SK-N-SH treated with all-trans-retinoic acid at 6 μM for 48 hours (cell line): Measurements from ENCODE around the gene ACP4.
A peak's percentile ranks its signal among the peaks of the same experiment; 100 is the strongest.

Experiments used
- ATAC-seq: fragments of 200-7000 bp; cut with Tn5 transposase; 3 replicates; pipeline ENCODE4 v1.9.1; 2020; ENCODE audit warnings: mild to moderate bottlenecking, moderate library complexity
- ARNTL ChIP-seq: fragments of 450-650 bp; formaldehyde crosslinking; IDR thresholded peaks from 2 replicates; pipeline ENCODE4 v1.5.0; 2020; ENCODE audit warnings: low read depth, mild to moderate bottlenecking, moderate library complexity, borderline replicate concordance
- BACH2 ChIP-seq: fragments of 250-450 bp; sonication (Bioruptor Pico); IDR thresholded peaks from 2 replicates; pipeline ENCODE4 v1.9.0; 2021; ENCODE audit warnings: mild to moderate bottlenecking, borderline replicate concordance
- CREB5 ChIP-seq: fragments of 250-450 bp; sonication (Bioruptor Pico); IDR thresholded peaks from 2 replicates; pipeline ENCODE4 v1.5.1; 2020; ENCODE audit warnings: low read depth, mild to moderate bottlenecking, moderate library complexity
- CSDC2 ChIP-seq: fragments of 250-450 bp; sonication (Bioruptor Pico); IDR thresholded peaks from 2 replicates; pipeline ENCODE4 v1.5.0; 2020; ENCODE audit warnings: mild to moderate bottlenecking, moderate library complexity
- CSRNP3 ChIP-seq: fragments of 250-450 bp; sonication (Bioruptor Pico); IDR thresholded peaks from 2 replicates; pipeline ENCODE4 v1.5.1; 2021; ENCODE audit warnings: mild to moderate bottlenecking, moderate library complexity
- ESRRG ChIP-seq: fragments of 250-450 bp; sonication (Bioruptor Pico); IDR thresholded peaks from 2 replicates; pipeline ENCODE4 v1.6.1; 2021; ENCODE audit warnings: mild to moderate bottlenecking
- ISL1 ChIP-seq: fragments of 250-450 bp; sonication (Bioruptor Pico); IDR thresholded peaks from 2 replicates; pipeline ENCODE4 v2.1.2; 2022; ENCODE audit warnings: mild to moderate bottlenecking, moderate library complexity
- OSR1 ChIP-seq: fragments of 250-450 bp; sonication (Bioruptor Pico); IDR thresholded peaks from 2 replicates; pipeline ENCODE4 v1.8.0; 2022; ENCODE audit warnings: moderate library complexity, mild to moderate bottlenecking, inconsistent platforms
- PATZ1 ChIP-seq: fragments of 250-450 bp; sonication (Bioruptor Pico); IDR thresholded peaks from 2 replicates; pipeline ENCODE4 v1.8.0; 2020; ENCODE audit warnings: mild to moderate bottlenecking, moderate library complexity, borderline replicate concordance
- POU6F1 ChIP-seq: fragments of 250-450 bp; sonication (Bioruptor Pico); IDR thresholded peaks from 2 replicates; pipeline ENCODE4 v1.8.0; 2021; ENCODE audit warnings: low read depth, mild to moderate bottlenecking, moderate library complexity, borderline replicate concordance
- PPARA ChIP-seq: fragments of 250-450 bp; sonication (Bioruptor Pico); IDR thresholded peaks from 2 replicates; pipeline ENCODE4 v1.5.0; 2020; ENCODE audit warnings: mild to moderate bottlenecking, borderline replicate concordance
- SNAI2 ChIP-seq: fragments of 250-450 bp; sonication (Bioruptor Pico); IDR thresholded peaks from 2 replicates; pipeline ENCODE4 v1.5.0; 2020; ENCODE audit warnings: mild to moderate bottlenecking, moderate library complexity
- TCF4 ChIP-seq: fragments of 250-450 bp; sonication (Bioruptor Pico); IDR thresholded peaks from 2 replicates; pipeline ENCODE4 v1.8.0; 2021; ENCODE audit warnings: mild to moderate bottlenecking, moderate library complexity, borderline replicate concordance
- TOX ChIP-seq: fragments of 250-450 bp; sonication (Bioruptor Pico); IDR thresholded peaks from 2 replicates; pipeline ENCODE4 v1.8.0; 2021; ENCODE audit warnings: mild to moderate bottlenecking, moderate library complexity, borderline replicate concordance
- ZC3H10 ChIP-seq: fragments of 250-450 bp; sonication (Bioruptor Pico); IDR thresholded peaks from 2 replicates; pipeline ENCODE4 v1.5.1; 2021; ENCODE audit warnings: mild to moderate bottlenecking, moderate library complexity
- ZFP30 ChIP-seq: fragments of 450-650 bp; formaldehyde crosslinking; IDR thresholded peaks from 2 replicates; pipeline ENCODE4 v1.5.0; 2022; ENCODE audit warnings: mild to moderate bottlenecking, moderate library complexity
- ZNF70 ChIP-seq: fragments of 450-650 bp; formaldehyde crosslinking; IDR thresholded peaks from 2 replicates; pipeline ENCODE4 v1.5.0; 2020; ENCODE audit warnings: mild to moderate bottlenecking, moderate library complexity
- TF ChIP-seq, protein P1 (sequence below): fragments of 250-450 bp; sonication (Bioruptor Pico); IDR thresholded peaks from 2 replicates; pipeline ENCODE4 v1.5.0; 2020; ENCODE audit warnings: mild to moderate bottlenecking, moderate library complexity

ACP4 gene

GRCh38 chr19:50777261-50777660 is 13.0 kb upstream of the ACP4 start (continued):
- TF ChIP-seq POU6F1 (CRISPR knock-in tag) (no peak), ZFP30 (no peak)

DNA sequence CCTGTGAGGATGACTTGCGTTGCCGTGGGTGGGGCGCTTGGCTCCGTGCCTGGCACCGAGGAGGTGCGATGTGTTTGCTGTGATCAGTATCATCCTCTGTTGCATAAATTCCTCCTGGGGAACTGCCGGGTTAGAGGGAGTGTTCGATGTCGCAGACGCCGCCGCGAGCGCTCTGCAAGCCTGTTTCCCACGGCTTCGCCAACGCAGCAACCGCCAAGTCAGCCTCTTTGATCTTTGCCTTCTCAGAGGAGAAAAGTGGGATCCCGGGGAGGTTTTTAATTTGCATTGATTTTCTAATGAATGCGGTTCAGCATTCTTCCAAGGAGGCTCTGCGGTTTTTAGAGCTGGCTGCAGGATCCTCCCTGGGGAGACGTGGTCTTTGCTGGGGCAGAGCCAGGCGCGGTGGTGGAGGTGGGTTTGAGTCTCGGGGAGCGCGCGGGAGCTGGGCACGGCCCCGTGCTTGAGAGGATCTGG is 12.3 kb upstream of the ACP4 start:
- peak; percentile 46 for ATAC-seq
- TF ChIP-seq PATZ1 (CRISPR knock-in tag) = no peak
- TF ChIP-seq PPARA (CRISPR knock-in tag) = no peak
- TF ChIP-seq, protein P1, sequence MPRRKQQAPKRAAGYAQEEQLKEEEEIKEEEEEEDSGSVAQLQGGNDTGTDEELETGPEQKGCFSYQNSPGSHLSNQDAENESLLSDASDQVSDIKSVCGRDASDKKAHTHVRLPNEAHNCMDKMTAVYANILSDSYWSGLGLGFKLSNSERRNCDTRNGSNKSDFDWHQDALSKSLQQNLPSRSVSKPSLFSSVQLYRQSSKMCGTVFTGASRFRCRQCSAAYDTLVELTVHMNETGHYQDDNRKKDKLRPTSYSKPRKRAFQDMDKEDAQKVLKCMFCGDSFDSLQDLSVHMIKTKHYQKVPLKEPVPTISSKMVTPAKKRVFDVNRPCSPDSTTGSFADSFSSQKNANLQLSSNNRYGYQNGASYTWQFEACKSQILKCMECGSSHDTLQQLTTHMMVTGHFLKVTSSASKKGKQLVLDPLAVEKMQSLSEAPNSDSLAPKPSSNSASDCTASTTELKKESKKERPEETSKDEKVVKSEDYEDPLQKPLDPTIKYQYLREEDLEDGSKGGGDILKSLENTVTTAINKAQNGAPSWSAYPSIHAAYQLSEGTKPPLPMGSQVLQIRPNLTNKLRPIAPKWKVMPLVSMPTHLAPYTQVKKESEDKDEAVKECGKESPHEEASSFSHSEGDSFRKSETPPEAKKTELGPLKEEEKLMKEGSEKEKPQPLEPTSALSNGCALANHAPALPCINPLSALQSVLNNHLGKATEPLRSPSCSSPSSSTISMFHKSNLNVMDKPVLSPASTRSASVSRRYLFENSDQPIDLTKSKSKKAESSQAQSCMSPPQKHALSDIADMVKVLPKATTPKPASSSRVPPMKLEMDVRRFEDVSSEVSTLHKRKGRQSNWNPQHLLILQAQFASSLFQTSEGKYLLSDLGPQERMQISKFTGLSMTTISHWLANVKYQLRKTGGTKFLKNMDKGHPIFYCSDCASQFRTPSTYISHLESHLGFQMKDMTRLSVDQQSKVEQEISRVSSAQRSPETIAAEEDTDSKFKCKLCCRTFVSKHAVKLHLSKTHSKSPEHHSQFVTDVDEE (CRISPR knock-in tag) = no peak
- TF ChIP-seq ESRRG (CRISPR knock-in tag) = no peak
- TF ChIP-seq ISL1 (CRISPR knock-in tag) = no peak
- TF ChIP-seq SNAI2 (CRISPR knock-in tag) = no peak
- no peak for TF ChIP-seq ZNF70
- TF ChIP-seq TCF4 (CRISPR knock-in tag) = no peak
- TF ChIP-seq CSDC2 (CRISPR knock-in tag) = no peak
- TF ChIP-seq TOX = no peak
- no peak for TF ChIP-seq CSRNP3 (CRISPR knock-in tag)
- no peak for TF ChIP-seq ZC3H10 (CRISPR knock-in tag)
- TF ChIP-seq CREB5 (CRISPR knock-in tag) = no peak
- no peak for TF ChIP-seq ARNTL
- no peak for TF ChIP-seq POU6F1 (CRISPR knock-in tag)
- TF ChIP-seq, all 23 proteins: peak for 0

GRCh38 chr19:50778906-50779430 is 11.2 kb upstream of the ACP4 start:
- no peak for TF ChIP-seq TCF4 (CRISPR knock-in tag)
- TF ChIP-seq TOX = no peak
- TF ChIP-seq BACH2 = no peak
- TF ChIP-seq SNAI2 (CRISPR knock-in tag) = no peak
- TF ChIP-seq PATZ1 (CRISPR knock-in tag) = no peak
- TF ChIP-seq ISL1 (CRISPR knock-in tag) = no peak
- TF ChIP-seq OSR1 (CRISPR knock-in tag) = no peak
- TF ChIP-seq, protein P1 (CRISPR knock-in tag) = no peak
- no peak for ATAC-seq
